Neuron (in vitro differentiated cells): ENCODE data around the gene ADAM8.
"Not testable (repeated sequence)": the region's sequence is repeated elsewhere in the genome, so short reads cannot be mapped to it uniquely, and the experiment has no call there.

Experiments
- H2AFZ ChIP-seq: one replicate; pipeline ENCODE4 v1.6.1; 2013; ENCODE audit warnings: low read depth, mild to moderate bottlenecking, inconsistent platforms, low read length, moderate library complexity
- H3K27me3 ChIP-seq: one replicate; pipeline ENCODE4 v1.6.1; 2013; ENCODE audit warnings: low read length; ENCODE audit not compliant: insufficient read depth
- H3K36me3 ChIP-seq: one replicate; pipeline ENCODE4 v1.6.1; 2013; ENCODE audit warnings: low read length; ENCODE audit not compliant: insufficient read depth
- H3K4me1 ChIP-seq: one replicate; pipeline ENCODE4 v1.6.1; 2013; ENCODE audit warnings: low read length; ENCODE audit not compliant: insufficient read depth
- H3K4me3 ChIP-seq: 2 replicates; pipeline ENCODE4 v1.5.1; 2013; ENCODE audit warnings: mild to moderate bottlenecking, low read length, moderate library complexity
- H3K9me3 ChIP-seq: one replicate; pipeline ENCODE4 v1.6.1; 2013; ENCODE audit warnings: low read length

The ADAM8 gene

GRCh38 chr10:133265052-133265451 is 11.6 kb downstream of the ADAM8 start:
- H3K4me3 ChIP-seq, H3K9me3 ChIP-seq, H2AFZ ChIP-seq, H3K27me3 ChIP-seq, H3K36me3 ChIP-seq: not testable (repeated sequence)
- H3K4me1 ChIP-seq = peaks cover 25% of the 10 kb centered on the region

- Histone ChIP-seq H3K36me3 (peaks cover 5% of the 10 kb centered on the region), H3K4me3 (no peak overlapping the region), H3K9me3 (no peaks in the 10 kb centered on the region), H3K4me1 (peaks cover 31% of the 10 kb centered on the region), H2AFZ (no peak overlapping the region), H3K27me3 (no peaks in the 10 kb centered on the region)
Measured at GRCh38 chr10:133264461-133264860, 12.2 kb downstream of the ADAM8 start.

- Histone ChIP-seq H3K27me3 (no peaks in the 10 kb centered on the region), H2AFZ (no peak overlapping the region), H3K4me1 (peaks cover 32% of the 10 kb centered on the region), H3K36me3 (peaks cover 2% of the 10 kb centered on the region), H3K9me3 (no peaks in the 10 kb centered on the region), H3K4me3 (no peak overlapping the region)
Measured at GRCh38 chr10:133263674-133264073, 13.0 kb downstream of the ADAM8 start.

GRCh38 chr10:133262696-133263095 is 14.0 kb downstream of the ADAM8 start:
- peaks cover 32% of the 10 kb centered on the region for H3K4me1 ChIP-seq
- no peaks in the 10 kb centered on the region for H3K36me3 ChIP-seq
- peak overlapping the region; percentile 50 for H3K4me3 ChIP-seq
- H3K9me3 ChIP-seq = no peaks in the 10 kb centered on the region
- no peak overlapping the region for H2AFZ ChIP-seq
- peaks cover 9% of the 10 kb centered on the region for H3K27me3 ChIP-seq

GRCh38 chr10:133261726-133262325 is 14.8 kb downstream of the ADAM8 start:
- no peaks in the 10 kb centered on the region for H3K36me3 ChIP-seq
- H3K4me3 ChIP-seq = peak overlapping the region; percentile 57
- peaks cover 32% of the 10 kb centered on the region for H3K4me1 ChIP-seq
- H3K9me3 ChIP-seq = no peaks in the 10 kb centered on the region
- H3K27me3 ChIP-seq = peaks cover 15% of the 10 kb centered on the region
- H2AFZ ChIP-seq = no peak overlapping the region

GRCh38 chr10:133260895-133261725 is 15.6 kb downstream of the ADAM8 start:
- Histone ChIP-seq H3K4me1 (peaks cover 32% of the 10 kb centered on the region), H2AFZ (no peak overlapping the region), H3K9me3 (no peaks in the 10 kb centered on the region), H3K4me3 (peak overlapping the region; percentile 57), H3K27me3 (peaks cover 15% of the 10 kb centered on the region), H3K36me3 (no peaks in the 10 kb centered on the region)

- no peak overlapping the region for H3K4me3 ChIP-seq
- H3K36me3 ChIP-seq = no peaks in the 10 kb centered on the region
- peaks cover 15% of the 10 kb centered on the region for H3K27me3 ChIP-seq
- H2AFZ ChIP-seq = no peak overlapping the region
- no peaks in the 10 kb centered on the region for H3K9me3 ChIP-seq
- peaks cover 32% of the 10 kb centered on the region for H3K4me1 ChIP-seq
Measured at GRCh38 chr10:133259602-133259989, 17.1 kb downstream of the ADAM8 start.

GRCh38 chr10:133258818-133259601 is 17.7 kb downstream of the ADAM8 start:
- Histone ChIP-seq H3K27me3 (peaks cover 15% of the 10 kb centered on the region), H3K36me3 (no peaks in the 10 kb centered on the region), H3K4me1 (peaks cover 32% of the 10 kb centered on the region), H3K9me3 (no peaks in the 10 kb centered on the region), H3K4me3 (no peak overlapping the region), H2AFZ (no peak overlapping the region)

GRCh38 chr10:133258066-133258817 is 18.4 kb downstream of the ADAM8 start:
- Histone ChIP-seq H3K9me3 (no peaks in the 10 kb centered on the region), H3K4me1 (peaks cover 29% of the 10 kb centered on the region), H3K36me3 (no peaks in the 10 kb centered on the region), H3K4me3 (no peak overlapping the region), H2AFZ (no peak overlapping the region), H3K27me3 (peaks cover 15% of the 10 kb centered on the region)

GRCh38 chr10:133257489-133258065 is 19.1 kb downstream of the ADAM8 start:
- Histone ChIP-seq H3K36me3 (no peaks in the 10 kb centered on the region), H3K4me1 (peaks cover 22% of the 10 kb centered on the region), H3K27me3 (peaks cover 15% of the 10 kb centered on the region), H3K9me3 (no peaks in the 10 kb centered on the region), H2AFZ (no peak overlapping the region), H3K4me3 (no peak overlapping the region)

GRCh38 chr10:133255323-133255722 is 21.3 kb downstream of the ADAM8 start:
- Histone ChIP-seq H3K4me3 (no peak overlapping the region), H3K36me3 (no peaks in the 10 kb centered on the region), H3K4me1 (peaks cover 11% of the 10 kb centered on the region), H2AFZ (no peak overlapping the region), H3K27me3 (peaks cover 15% of the 10 kb centered on the region), H3K9me3 (no peaks in the 10 kb centered on the region)

- H3K27me3 ChIP-seq = peaks cover 15% of the 10 kb centered on the region
- H2AFZ ChIP-seq = no peak overlapping the region
- no peak overlapping the region for H3K4me3 ChIP-seq
- peaks cover 11% of the 10 kb centered on the region for H3K4me1 ChIP-seq
- H3K9me3 ChIP-seq = no peaks in the 10 kb centered on the region
- no peaks in the 10 kb centered on the region for H3K36me3 ChIP-seq
Measured at GRCh38 chr10:133254421-133255120, 22.1 kb downstream of the ADAM8 start.
